ENCODE results near the gene CCDC110. TPM values are rescaled to one million over a fixed set of nuclear protein-coding genes. Genes with fewer than 3 reads are reported as not detected.
A peak's percentile ranks its signal among the peaks of the same experiment; 100 is the strongest.
"Not testable (repeated sequence)": the region's sequence is repeated elsewhere in the genome, so short reads cannot be mapped to it uniquely, and the experiment has no call there.

CCDC110 gene
- total RNA-seq, 4 donors from 2014 or later: 0.29 to 2.6 (median 2.1) TPM; not detected in 1

DNA sequence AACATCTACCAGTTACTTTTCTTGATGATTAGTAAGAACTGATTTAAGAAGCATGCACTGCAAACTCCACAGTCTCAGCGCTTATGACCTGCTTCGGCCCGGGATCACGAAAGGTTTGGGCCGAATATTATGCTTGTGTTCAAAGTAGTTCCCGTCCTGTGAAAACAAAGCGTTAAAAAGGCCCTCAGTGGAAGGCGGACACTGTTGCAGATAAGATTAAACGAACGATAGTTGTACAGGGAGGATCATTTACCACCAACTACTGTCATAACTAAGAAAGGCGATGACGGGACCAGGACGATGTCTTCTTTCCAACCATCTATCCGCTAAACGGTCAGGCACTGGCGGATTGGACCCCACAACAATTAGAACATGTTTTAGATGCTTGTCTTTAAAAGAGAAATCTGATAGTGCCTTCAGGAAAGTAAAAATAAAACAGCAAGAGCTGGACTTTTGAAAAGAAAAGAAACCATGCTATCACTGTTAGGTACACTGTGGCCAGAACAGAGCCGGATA lies 42.7 kb upstream of the CCDC110 start:
- intact Hi-C loops (cut with DNase I; ENCODE audit: low total_unique reads): no loop called here
- Histone ChIP-seq H3K36me3 (no peaks in the 10 kb centered on the region), H3K4me1 (no peaks in the 10 kb centered on the region), H3K9me3 (no peaks in the 10 kb centered on the region), H3K4me3 (no peak overlapping the region), H3K27me3 (no peaks in the 10 kb centered on the region), H3K27ac (peak overlapping the region; percentile 34 to 57)
- TF ChIP-seq, protein P1, sequence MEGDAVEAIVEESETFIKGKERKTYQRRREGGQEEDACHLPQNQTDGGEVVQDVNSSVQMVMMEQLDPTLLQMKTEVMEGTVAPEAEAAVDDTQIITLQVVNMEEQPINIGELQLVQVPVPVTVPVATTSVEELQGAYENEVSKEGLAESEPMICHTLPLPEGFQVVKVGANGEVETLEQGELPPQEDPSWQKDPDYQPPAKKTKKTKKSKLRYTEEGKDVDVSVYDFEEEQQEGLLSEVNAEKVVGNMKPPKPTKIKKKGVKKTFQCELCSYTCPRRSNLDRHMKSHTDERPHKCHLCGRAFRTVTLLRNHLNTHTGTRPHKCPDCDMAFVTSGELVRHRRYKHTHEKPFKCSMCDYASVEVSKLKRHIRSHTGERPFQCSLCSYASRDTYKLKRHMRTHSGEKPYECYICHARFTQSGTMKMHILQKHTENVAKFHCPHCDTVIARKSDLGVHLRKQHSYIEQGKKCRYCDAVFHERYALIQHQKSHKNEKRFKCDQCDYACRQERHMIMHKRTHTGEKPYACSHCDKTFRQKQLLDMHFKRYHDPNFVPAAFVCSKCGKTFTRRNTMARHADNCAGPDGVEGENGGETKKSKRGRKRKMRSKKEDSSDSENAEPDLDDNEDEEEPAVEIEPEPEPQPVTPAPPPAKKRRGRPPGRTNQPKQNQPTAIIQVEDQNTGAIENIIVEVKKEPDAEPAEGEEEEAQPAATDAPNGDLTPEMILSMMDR (IDR thresholded peaks at IDR 0.05): no peak
- TF ChIP-seq POLR2A (IDR thresholded peaks at IDR 0.05): no peak
- DNase-seq: no peak

DNA sequence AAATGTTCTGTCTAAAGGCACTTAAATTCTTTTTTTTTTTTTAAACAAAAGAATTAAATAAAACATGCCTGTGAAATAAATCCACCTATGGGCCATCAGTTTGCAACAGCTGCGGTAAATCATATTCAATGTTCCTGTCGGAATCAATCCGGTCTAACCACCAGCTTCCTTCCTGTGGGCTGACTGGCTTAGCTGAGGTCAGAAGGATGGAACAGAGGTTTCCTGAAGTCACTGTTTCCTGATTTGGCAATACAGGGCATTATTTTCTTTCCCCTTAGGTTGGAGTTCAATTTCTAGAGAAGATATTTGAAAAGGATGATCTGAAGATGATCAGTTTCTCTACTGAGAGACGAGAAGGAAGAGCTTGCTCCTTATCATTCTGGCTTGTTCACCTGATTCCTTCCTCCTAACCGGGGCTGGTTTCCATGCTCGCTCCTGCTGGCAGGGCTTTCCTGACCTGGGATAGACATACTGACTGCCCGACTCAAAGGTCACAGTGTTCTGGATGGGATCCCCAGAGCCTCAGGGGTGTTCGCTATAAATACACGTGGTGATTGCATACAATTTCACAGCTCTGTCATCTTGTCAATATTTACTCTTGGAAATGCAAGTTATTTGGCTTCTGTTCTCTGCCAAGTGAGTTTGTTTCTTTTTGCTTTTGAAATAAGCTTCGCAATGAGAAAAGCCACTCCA lies 42.1 kb upstream of the CCDC110 start:
- Histone ChIP-seq H3K27me3 (no peaks in the 10 kb centered on the region), H3K36me3 (no peaks in the 10 kb centered on the region), H3K4me1 (no peaks in the 10 kb centered on the region), H3K4me3 (no peak overlapping the region), H3K27ac (peak overlapping the region; percentile 34 to 57), H3K9me3 (no peaks in the 10 kb centered on the region)
- intact Hi-C loops (cut with DNase I; ENCODE audit: low total_unique reads): no loop called here
- no peak for TF ChIP-seq POLR2A (IDR thresholded peaks at IDR 0.05)
- TF ChIP-seq, protein P1 (IDR thresholded peaks at IDR 0.05): no peak
- peak in 1 of 2 donors; percentile 45 for DNase-seq

DNA sequence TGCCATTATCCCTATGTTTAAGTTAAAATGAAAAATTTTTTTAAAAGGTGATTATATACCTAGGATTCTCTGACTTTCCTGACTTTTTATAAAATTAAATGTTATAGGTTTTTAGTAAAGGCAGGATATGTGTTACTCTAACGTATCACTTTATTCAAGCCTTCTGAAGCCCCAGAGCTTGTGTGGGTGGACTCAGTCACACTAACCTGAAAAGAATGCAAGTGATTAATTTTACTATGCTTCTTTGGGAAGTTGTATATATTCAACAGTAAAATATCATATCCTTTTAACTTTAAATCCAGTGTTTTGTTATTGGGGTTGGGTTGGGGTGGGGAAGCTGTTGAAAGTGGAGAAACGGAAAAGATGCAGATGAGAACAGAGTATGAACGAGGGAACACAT lies 41.0 kb upstream of the CCDC110 start:
- no peaks in the 10 kb centered on the region for H3K36me3 ChIP-seq
- no peaks in the 10 kb centered on the region for H3K4me1 ChIP-seq
- no peaks in the 10 kb centered on the region for H3K9me3 ChIP-seq
- TF ChIP-seq, protein P1 (IDR thresholded peaks at IDR 0.05): no peak
- no peak for TF ChIP-seq POLR2A (IDR thresholded peaks at IDR 0.05)
- H3K4me3 ChIP-seq: no peak overlapping the region
- no peak overlapping the region for H3K27ac ChIP-seq
- H3K27me3 ChIP-seq: no peaks in the 10 kb centered on the region
- intact Hi-C loops (cut with DNase I; ENCODE audit: low total_unique reads): no loop called here
- no peak for DNase-seq

DNA sequence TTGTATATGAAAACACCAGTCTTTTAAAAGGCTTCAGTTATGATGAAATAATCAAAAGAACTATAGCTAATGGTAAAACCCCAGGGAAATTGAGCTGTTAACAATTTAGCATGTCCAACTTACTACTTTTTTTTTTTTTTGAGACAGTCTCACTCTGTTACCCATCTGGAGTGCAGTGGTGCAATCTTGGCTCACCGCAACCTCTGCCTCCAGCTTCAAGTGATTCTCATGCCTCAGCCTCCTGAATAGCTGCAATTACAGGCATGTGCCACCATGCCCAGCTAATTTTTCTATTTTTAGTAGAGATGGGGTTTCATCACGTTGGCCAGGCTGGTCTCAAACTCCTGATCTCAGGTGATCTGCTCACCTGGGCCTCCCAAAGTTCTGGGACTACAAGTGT lies 39.7 kb upstream of the CCDC110 start:
- DNase-seq; H3K36me3 ChIP-seq; H3K27ac ChIP-seq; H3K4me3 ChIP-seq; H3K27me3 ChIP-seq; intact Hi-C loops (cut with DNase I; ENCODE audit: low total_unique reads); H3K4me1 ChIP-seq; H3K9me3 ChIP-seq: not testable (repeated sequence)

DNA sequence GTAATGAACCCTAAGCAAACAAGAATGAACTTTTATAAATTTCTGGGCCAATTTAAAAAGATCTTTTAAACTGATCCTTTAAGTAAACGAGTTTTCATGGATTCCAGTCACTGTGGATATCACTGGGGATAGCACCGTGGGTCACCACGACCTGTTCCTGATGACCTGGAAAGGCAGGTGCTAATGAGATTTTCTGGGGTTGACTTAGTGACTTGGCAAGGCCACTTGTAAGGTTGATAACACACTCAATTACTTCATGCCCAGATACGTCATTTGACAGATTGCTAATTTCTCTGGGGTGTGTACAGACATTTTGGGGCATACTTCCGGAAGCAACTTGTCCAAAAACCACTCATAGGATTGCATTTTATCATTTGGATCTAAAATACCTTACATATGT lies 39.3 kb upstream of the CCDC110 start:
- no peaks in the 10 kb centered on the region for H3K36me3 ChIP-seq
- no peaks in the 10 kb centered on the region for H3K9me3 ChIP-seq
- intact Hi-C loops (cut with DNase I; ENCODE audit: low total_unique reads): no loop called here
- H3K4me1 ChIP-seq: no peaks in the 10 kb centered on the region
- no peaks in the 10 kb centered on the region for H3K27me3 ChIP-seq
- H3K4me3 ChIP-seq: no peak overlapping the region
- no peak overlapping the region for H3K27ac ChIP-seq
- no peak for DNase-seq
- no peak for TF ChIP-seq POLR2A (IDR thresholded peaks at IDR 0.05)
- TF ChIP-seq, protein P1 (IDR thresholded peaks at IDR 0.05): no peak
